Measurements from ENCODE around the gene HEXIM1.

HEXIM1 gene

GRCh38 chr17:45130681-45131615 is 17.3 kb upstream of the HEXIM1 start:
- no peak for DNase-seq

GRCh38 chr17:45131616-45132319 is 16.5 kb upstream of the HEXIM1 start:
- DNase-seq = peak; percentile 70

- no peak for DNase-seq
Measured at GRCh38 chr17:45132320-45132571, 16.0 kb upstream of the HEXIM1 start, which contains the start of gene PLCD3. TSS of gene PLCD3 (minus strand) at chr17:45132515. CDS start at chr17:45132410, 105 bp downstream.

GRCh38 chr17:45132572-45133463 is 15.5 kb upstream of the HEXIM1 start:
- DNase-seq = peak; percentile 86

- peak; percentile 98 for DNase-seq
Measured at GRCh38 chr17:45135192-45135977, 12.9 kb upstream of the HEXIM1 start, which contains the start of gene ACBD4. TSS of gene ACBD4 (plus strand) at chr17:45135687. CDS start at chr17:45136145, 458 bp downstream.

GRCh38 chr17:45135978-45136791 is 12.1 kb upstream of the HEXIM1 start:
- peak; percentile 15 for DNase-seq

GRCh38 chr17:45136846-45137560 is 11.3 kb upstream of the HEXIM1 start:
- no peak for DNase-seq

- DNase-seq = no peak
Measured at GRCh38 chr17:45137561-45138305, 10.5 kb upstream of the HEXIM1 start.

- no peak for DNase-seq
Measured at GRCh38 chr17:45138911-45139532, 9.3 kb upstream of the HEXIM1 start.

GRCh38 chr17:45139533-45139920 is 8.7 kb upstream of the HEXIM1 start:
- no peak for DNase-seq

GRCh38 chr17:45143094-45143670 is 5.1 kb upstream of the HEXIM1 start:
- DNase-seq = no peak

- DNase-seq = peak; percentile 52
Measured at GRCh38 chr17:45143767-45144198, 4.5 kb upstream of the HEXIM1 start.

GRCh38 chr17:45144199-45145034 is 3.9 kb upstream of the HEXIM1 start:
- peak; percentile 58 for DNase-seq

- DNase-seq = no peak
Measured at GRCh38 chr17:45145035-45145389, 3.3 kb upstream of the HEXIM1 start.

- DNase-seq = no peak
Measured at GRCh38 chr17:45146166-45146565, 2.1 kb upstream of the HEXIM1 start.

- DNase-seq = no peak
Measured at GRCh38 chr17:45146592-45146889, 1.7 kb upstream of the HEXIM1 start.

- DNase-seq = peak; percentile 81
Measured at GRCh38 chr17:45146890-45147580, 1.2 kb upstream of the HEXIM1 start.

All from CD4-positive, alpha-beta T cell treated with Interleukin-17A for 4 hours (primary cell).